Retinal pigment epithelial cell (primary cell): ENCODE results near the gene RASAL3.

Experiments
- DNase-seq: peaks from one replicate; pipeline ENCODE4 v3.0.0-alpha.2; 2010; ENCODE audit warnings: low read depth
- H3K4me3 ChIP-seq: 2 replicates; pipeline ENCODE4 v1.5.1; 2011; ENCODE audit warnings: mild to moderate bottlenecking, low read length, control low read depth, moderate library complexity
- TF ChIP-seq, protein P1 (sequence below): conservative IDR thresholded peaks from 2 replicates; pipeline ENCODE4 v1.5.1; 2011; ENCODE audit warnings: low read depth, low read length, control low read depth, inconsistent platforms

The RASAL3 gene

DNA sequence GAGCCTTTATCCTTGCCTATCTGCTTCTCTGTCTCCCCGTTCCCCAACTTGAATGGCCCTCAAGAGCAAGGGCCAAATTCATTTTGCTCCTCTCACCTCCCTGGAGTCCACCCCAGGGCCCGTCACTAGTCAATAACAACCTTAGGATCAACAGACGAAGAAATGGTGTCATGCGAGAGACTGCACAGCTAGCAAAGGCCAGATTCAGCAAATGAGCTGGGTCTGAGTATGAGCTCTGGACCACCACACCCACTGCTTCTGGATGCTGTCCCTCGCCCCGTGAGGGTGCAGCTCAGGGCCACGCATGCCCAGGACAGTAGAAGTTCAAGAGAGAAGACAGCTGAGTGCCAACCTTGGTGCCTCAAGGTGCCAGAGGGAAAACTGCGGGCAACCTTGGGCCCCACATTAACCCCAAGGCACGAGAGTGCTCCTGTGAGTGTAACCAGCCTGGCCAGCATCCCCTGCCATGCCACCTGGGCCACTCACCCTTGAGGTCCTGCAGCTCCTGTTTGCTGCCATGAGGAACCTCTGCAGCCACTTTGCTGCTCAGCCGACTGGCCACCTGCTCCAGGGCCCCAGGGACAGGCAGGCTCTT is 33.7 kb downstream of the RASAL3 start:
- TF ChIP-seq, protein P1, sequence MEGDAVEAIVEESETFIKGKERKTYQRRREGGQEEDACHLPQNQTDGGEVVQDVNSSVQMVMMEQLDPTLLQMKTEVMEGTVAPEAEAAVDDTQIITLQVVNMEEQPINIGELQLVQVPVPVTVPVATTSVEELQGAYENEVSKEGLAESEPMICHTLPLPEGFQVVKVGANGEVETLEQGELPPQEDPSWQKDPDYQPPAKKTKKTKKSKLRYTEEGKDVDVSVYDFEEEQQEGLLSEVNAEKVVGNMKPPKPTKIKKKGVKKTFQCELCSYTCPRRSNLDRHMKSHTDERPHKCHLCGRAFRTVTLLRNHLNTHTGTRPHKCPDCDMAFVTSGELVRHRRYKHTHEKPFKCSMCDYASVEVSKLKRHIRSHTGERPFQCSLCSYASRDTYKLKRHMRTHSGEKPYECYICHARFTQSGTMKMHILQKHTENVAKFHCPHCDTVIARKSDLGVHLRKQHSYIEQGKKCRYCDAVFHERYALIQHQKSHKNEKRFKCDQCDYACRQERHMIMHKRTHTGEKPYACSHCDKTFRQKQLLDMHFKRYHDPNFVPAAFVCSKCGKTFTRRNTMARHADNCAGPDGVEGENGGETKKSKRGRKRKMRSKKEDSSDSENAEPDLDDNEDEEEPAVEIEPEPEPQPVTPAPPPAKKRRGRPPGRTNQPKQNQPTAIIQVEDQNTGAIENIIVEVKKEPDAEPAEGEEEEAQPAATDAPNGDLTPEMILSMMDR = no peak
- H3K4me3 ChIP-seq = no peak overlapping the region
- DNase-seq = no peak

DNA sequence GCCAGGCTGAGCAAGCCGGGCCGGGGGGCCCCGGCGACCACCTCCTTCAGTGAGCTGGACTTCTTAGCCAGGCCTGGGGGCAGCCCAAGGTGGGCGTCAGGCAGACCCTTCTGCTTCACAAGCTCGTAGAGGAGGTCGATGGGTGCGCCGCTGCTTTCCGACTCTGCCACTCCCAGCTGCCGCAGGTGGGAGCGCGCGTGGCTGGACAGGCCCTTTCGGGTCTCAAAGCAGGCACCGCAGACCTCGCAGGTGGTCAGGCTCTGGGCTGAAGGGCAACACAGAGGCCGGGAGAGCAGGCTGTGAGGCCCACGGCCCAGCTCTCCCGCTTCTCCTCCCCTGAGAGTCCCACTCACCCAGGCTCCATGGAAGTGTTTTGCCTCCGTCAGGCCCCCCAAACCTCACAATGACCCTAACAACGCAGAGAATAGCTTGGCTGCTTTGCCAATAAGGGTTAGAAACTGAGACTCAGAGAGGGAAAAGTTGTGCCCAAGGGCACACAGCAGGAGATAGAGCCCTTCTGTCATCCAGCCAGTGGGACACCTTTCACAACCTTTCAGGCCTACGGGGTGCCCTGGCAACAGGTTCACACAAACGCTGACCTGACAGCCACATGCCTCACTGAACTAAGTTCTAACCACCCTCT is 34.4 kb downstream of the RASAL3 start:
- H3K4me3 ChIP-seq = no peak overlapping the region
- DNase-seq = no peak
- TF ChIP-seq, protein P1 = no peak

DNA sequence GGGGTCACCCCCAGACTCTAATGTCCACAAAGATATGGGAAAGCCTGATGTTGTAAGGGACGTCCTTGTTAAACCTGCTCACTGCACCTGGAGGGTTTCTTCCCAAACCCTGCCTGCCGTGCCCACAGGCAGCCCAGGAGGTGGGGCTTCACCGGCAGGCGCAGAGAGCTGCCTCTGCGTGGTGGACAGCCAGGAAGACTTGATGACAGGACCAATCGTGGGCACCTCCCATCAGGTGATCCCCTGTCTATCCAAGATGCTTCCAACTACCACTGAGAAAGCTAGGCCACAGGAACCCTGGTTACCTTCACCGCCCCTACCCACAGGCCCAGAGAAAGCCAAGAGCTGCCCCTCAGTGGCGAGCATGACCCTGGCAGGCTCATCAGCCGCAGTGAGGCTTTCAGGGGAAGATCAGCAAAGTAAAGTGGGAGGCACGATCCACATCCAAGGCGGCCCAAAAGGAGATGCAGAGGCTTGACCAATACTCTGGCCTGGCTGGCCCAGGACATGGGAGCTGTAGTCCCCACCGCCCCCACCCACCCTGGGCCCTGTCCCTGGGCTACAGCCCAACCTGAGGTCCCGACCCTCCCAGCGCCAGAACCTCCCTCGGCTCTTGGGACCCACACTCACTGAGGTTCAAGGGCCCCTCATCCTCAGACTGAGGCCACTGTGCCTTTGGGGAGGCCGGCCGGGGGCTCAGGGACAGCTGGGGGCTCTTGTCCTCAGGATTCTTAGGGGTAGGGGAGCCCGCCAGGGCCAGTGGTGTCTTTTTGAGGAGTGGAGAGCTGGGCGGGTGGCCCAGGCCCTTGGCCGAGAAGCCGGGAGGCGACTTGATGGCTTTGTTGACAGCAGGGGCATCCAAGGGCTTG is 35.2 kb downstream of the RASAL3 start:
- no peak for DNase-seq

DNA sequence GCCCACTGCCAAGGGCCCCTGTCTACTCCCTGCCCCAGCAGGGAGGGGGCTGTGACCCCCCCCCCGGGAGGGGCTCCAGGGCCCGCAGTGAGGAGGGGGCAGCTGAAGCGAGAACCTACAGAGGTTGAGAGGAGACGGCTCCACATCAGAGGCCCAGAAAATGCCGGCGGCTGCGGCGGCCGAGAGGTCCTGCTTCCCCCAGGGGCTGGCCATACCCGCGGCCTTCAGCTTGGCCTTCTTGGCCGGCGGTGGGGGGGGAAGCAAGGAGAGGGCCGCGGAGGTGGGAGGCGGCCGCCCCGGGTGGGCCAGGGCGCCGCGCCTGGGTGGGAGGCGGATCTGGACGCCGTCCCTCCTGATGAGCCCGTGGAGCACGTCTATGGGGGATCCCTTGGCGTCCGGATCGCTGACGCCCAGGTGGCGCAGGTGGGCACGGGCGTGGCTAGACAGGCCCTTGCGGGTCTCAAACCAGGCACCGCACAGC is 36.3 kb downstream of the RASAL3 start:
- H3K4me3 ChIP-seq = no peak overlapping the region
- TF ChIP-seq, protein P1 = no peak
- DNase-seq = no peak

More for the DNA sequence above, 35.2 kb downstream of the RASAL3 start:
- no peak overlapping the region for H3K4me3 ChIP-seq
- TF ChIP-seq, protein P1 = no peak

DNA sequence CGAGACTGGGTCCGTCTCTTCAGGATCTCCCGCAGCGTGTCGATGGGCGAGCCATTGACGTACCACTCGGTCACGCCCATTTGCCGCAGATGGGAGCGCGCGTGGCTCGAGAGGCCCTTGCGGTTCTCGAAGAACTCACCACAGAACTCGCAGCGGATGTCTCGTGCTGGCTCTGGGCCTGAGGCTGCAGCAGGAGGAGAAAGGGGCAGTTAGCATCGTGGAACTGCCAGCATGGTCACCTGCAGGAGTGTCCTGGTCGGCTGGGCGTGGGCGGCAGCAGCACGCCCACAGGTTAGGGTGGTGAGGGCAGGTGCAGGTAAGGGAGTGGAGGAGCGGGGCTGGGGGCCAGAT is 37.0 kb downstream of the RASAL3 start:
- DNase-seq = no peak
- no peak overlapping the region for H3K4me3 ChIP-seq
- TF ChIP-seq, protein P1 = no peak

DNA sequence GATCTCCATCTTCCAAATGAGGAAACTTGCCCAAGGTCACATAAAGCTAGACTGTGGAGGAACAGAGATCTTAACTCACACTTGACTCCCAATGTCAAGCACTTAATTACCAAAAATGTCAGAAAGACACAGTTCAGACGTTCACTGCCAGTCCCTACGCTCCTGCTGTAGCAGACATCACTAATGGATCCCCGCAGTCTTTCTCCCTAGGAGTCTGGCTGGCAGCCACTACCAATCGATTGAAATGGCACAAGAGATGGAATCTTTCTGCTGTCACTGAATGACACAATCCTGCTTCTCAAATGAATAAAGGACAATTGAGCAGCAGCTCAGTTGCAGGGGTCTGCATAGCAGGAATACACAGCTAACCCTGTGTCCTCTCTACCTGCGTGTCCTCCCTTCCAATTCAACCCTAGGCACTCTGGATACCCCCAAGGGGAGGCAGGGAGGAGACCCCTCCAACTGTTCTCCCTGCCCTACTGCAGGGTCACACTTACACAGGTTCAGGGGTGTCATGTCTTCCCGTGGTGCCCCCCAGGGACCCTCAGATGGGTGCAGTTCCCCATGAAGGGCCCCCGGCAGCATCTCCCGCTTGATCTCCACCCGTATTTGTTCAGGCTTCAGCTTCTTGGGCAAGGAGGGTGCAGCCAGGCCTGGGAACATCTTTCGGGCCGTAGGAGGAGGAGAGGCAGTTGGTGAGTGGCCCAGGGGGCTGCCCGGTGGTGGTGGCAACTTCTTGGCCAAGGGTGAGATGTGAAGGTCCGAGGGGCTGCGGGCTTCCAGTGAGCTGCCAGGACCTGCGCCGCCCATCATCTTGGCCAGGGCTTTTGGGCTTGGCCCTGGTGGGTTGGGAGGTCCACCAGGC is 37.6 kb downstream of the RASAL3 start:
- no peak overlapping the region for H3K4me3 ChIP-seq
- TF ChIP-seq, protein P1 = no peak
- no peak for DNase-seq
